GM21515 (cell line): ENCODE data around the gene IRX2.

Experiments
- ATAC-seq: cut with Tn5 transposase; IDR thresholded peaks from one replicate; pipeline ENCODE4 v1.9.1; 2021; ENCODE audit not compliant: unreplicated experiment

Gene IRX2

GRCh38 chr5:2721385-2722138, 29.9 kb downstream of the IRX2 start:
- no peak for ATAC-seq

- ATAC-seq, result no peak
Measured at GRCh38 chr5:2719332-2719731, 32.1 kb downstream of the IRX2 start.

- ATAC-seq, result no peak
Measured at GRCh38 chr5:2718115-2718514, 33.4 kb downstream of the IRX2 start.

- no peak for ATAC-seq
Measured at GRCh38 chr5:2715856-2716255, 35.6 kb downstream of the IRX2 start.

- ATAC-seq, result no peak
Measured at GRCh38 chr5:2714805-2715204, 36.7 kb downstream of the IRX2 start.

GRCh38 chr5:2714026-2714425, 37.5 kb downstream of the IRX2 start:
- ATAC-seq, result no peak

GRCh38 chr5:2711446-2712425, 39.7 kb downstream of the IRX2 start:
- ATAC-seq, result no peak

GRCh38 chr5:2710910-2711309, 40.6 kb downstream of the IRX2 start:
- ATAC-seq, result no peak

GRCh38 chr5:2709976-2710689, 41.3 kb downstream of the IRX2 start:
- no peak for ATAC-seq

GRCh38 chr5:2708751-2709150, 42.7 kb downstream of the IRX2 start:
- ATAC-seq, result no peak

- no peak for ATAC-seq
Measured at GRCh38 chr5:2708132-2708531, 43.3 kb downstream of the IRX2 start.

GRCh38 chr5:2705861-2706260, 45.6 kb downstream of the IRX2 start:
- ATAC-seq, result no peak

- ATAC-seq, result no peak
Measured at GRCh38 chr5:2704806-2705645, 46.5 kb downstream of the IRX2 start.

- ATAC-seq, result no peak
Measured at GRCh38 chr5:2704111-2704510, 47.4 kb downstream of the IRX2 start.

- ATAC-seq, result no peak
Measured at GRCh38 chr5:2703615-2704014, 47.9 kb downstream of the IRX2 start.

- no peak for ATAC-seq
Measured at GRCh38 chr5:2703041-2703440, 48.4 kb downstream of the IRX2 start.

GRCh38 chr5:2702096-2702879, 49.2 kb downstream of the IRX2 start:
- ATAC-seq, result no peak

- ATAC-seq, result no peak
Measured at GRCh38 chr5:2701592-2701991, 49.9 kb downstream of the IRX2 start.

GRCh38 chr5:2700876-2701275, 50.6 kb downstream of the IRX2 start:
- no peak for ATAC-seq

- ATAC-seq, result no peak
Measured at GRCh38 chr5:2699686-2700085, 51.8 kb downstream of the IRX2 start.
